GM12864 (cell line): Measurements from ENCODE around the gene GMDS.

Experiments used
- DNase-seq: peaks from one replicate; pipeline ENCODE4 v3.0.0-alpha.2; 2011; ENCODE audit warnings: low read depth
- H3K4me3 ChIP-seq: 2 replicates; pipeline ENCODE4 v1.5.1; 2011; ENCODE audit warnings: mild to moderate bottlenecking, low read depth, low read length, control low read depth
- CTCF ChIP-seq: IDR thresholded peaks from 2 replicates; pipeline ENCODE4 v1.5.1; 2011; ENCODE audit warnings: low read depth, mild to moderate bottlenecking, moderate library complexity, low read length, control low read depth, inconsistent platforms; ENCODE audit errors: missing control alignments

GMDS gene

GRCh38 chr6:2242311-2242710 is 3.1 kb downstream of the GMDS start:
- no peak for TF ChIP-seq CTCF
- no peak for DNase-seq
- H3K4me3 ChIP-seq: no peak overlapping the region

GRCh38 chr6:2240961-2241360 is 4.4 kb downstream of the GMDS start:
- H3K4me3 ChIP-seq: no peak overlapping the region
- TF ChIP-seq CTCF: no peak
- no peak for DNase-seq

- H3K4me3 ChIP-seq: no peak overlapping the region
- DNase-seq: no peak
- TF ChIP-seq CTCF: no peak
Measured at GRCh38 chr6:2237001-2237400, 8.4 kb downstream of the GMDS start.

- no peak for TF ChIP-seq CTCF
- no peak overlapping the region for H3K4me3 ChIP-seq
- DNase-seq: no peak
Measured at GRCh38 chr6:2235777-2236495, 9.5 kb downstream of the GMDS start.

- no peak overlapping the region for H3K4me3 ChIP-seq
- no peak for TF ChIP-seq CTCF
- DNase-seq: no peak
Measured at GRCh38 chr6:2232445-2232844, 13.0 kb downstream of the GMDS start.

- no peak overlapping the region for H3K4me3 ChIP-seq
- DNase-seq: no peak
- TF ChIP-seq CTCF: no peak
Measured at GRCh38 chr6:2231438-2231837, 14.0 kb downstream of the GMDS start.

- no peak for TF ChIP-seq CTCF
- peak; percentile 40 for DNase-seq
- H3K4me3 ChIP-seq: no peak overlapping the region; the same call in 1 of the 2 replicates
Measured at GRCh38 chr6:2230659-2231277, 14.6 kb downstream of the GMDS start.
